HL-60 (cell line): ENCODE results near the gene COX6A2.

Experiments
- DNase-seq, 2 experiments: peaks; one replicate each; pipeline ENCODE4 v3.0.0-alpha.2; 2010 to 2020; ENCODE audit warnings: low read depth in 1 of 2, low spot score in 1 of 2
- H3K27ac ChIP-seq: fragments of 250-450 bp; sonication (Bioruptor Pico); replicated peaks from 2 replicates; pipeline ENCODE4 v1.5.1; 2020; ENCODE audit warnings: mild to moderate bottlenecking, moderate library complexity
- H3K27me3 ChIP-seq: fragments of 250-450 bp; sonication (Bioruptor Pico); 2 replicates; pipeline ENCODE4 v1.5.1; 2021; ENCODE audit warnings: mild to moderate bottlenecking, moderate library complexity; ENCODE audit not compliant: insufficient read depth, poor library complexity, severe bottlenecking
- H3K4me3 ChIP-seq: replicated peaks from 2 replicates; pipeline ENCODE4 v1.5.1; 2011; ENCODE audit warnings: mild to moderate bottlenecking, control low read depth, low read length; ENCODE audit not compliant: insufficient read depth
- GABPA ChIP-seq: IDR thresholded peaks from 2 replicates; pipeline ENCODE4 v1.6.1; 2012; ENCODE audit warnings: low read depth
- POLR2AphosphoS5 ChIP-seq: IDR thresholded peaks from 2 replicates; pipeline ENCODE4 v1.6.1; 2012; ENCODE audit warnings: low read depth
- SPI1 ChIP-seq: IDR thresholded peaks from 2 replicates; pipeline ENCODE4 v1.6.1; 2012; ENCODE audit warnings: low read depth, mild to moderate bottlenecking, borderline replicate concordance
- long read RNA-seq: library from polyadenylated mRNA; unstranded; transcript quantifications from one replicate; pipeline ENCODE4 v2.0.0, GENCODE V29; 2020
- TF ChIP-seq, protein P1 (sequence below): IDR thresholded peaks from one replicate; pipeline ENCODE4 v1.5.1; 2011; ENCODE audit warnings: low read length, control low read depth, inconsistent platforms; ENCODE audit not compliant: insufficient read depth
- TF ChIP-seq, protein P2 (sequence below): IDR thresholded peaks from 2 replicates; pipeline ENCODE4 v1.6.1; 2012; ENCODE audit warnings: low read depth; ENCODE audit not compliant: insufficient replicate concordance

Gene COX6A2
- long read RNA-seq: 0 reads

DNA sequence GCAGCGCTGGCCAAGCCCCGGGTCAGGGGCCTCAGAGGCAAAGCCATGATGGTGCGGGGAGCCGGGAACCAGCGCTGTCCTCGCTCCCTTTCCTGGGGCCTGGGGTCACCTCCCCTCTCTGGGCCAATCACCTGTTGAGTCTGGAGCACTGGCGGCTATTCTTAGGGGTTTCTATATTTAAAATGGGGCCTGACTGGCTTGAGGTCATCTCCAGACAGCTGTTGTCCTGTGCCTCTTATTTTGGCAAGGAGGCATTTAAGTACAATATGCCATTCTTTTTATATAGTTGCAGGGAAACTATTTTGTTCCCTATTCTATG lies at the start of gene COX6A2:
TSS of gene COX6A2 (minus strand) at position 82 of the 319 bp plus-strand sequence. CDS start at position 47, 35 bp downstream.
- Histone ChIP-seq H3K27ac (no peak within 1 kb of the TSS), H3K4me3 (no peak within 1 kb of the TSS), H3K27me3 (no peaks in the 10 kb centered on the region)
- no peak for DNase-seq
- TF ChIP-seq GABPA (no peak), POLR2AphosphoS5 (no peak), SPI1 (no peak)
- TF ChIP-seq, protein P1, sequence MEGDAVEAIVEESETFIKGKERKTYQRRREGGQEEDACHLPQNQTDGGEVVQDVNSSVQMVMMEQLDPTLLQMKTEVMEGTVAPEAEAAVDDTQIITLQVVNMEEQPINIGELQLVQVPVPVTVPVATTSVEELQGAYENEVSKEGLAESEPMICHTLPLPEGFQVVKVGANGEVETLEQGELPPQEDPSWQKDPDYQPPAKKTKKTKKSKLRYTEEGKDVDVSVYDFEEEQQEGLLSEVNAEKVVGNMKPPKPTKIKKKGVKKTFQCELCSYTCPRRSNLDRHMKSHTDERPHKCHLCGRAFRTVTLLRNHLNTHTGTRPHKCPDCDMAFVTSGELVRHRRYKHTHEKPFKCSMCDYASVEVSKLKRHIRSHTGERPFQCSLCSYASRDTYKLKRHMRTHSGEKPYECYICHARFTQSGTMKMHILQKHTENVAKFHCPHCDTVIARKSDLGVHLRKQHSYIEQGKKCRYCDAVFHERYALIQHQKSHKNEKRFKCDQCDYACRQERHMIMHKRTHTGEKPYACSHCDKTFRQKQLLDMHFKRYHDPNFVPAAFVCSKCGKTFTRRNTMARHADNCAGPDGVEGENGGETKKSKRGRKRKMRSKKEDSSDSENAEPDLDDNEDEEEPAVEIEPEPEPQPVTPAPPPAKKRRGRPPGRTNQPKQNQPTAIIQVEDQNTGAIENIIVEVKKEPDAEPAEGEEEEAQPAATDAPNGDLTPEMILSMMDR: no peak
- TF ChIP-seq, protein P2, sequence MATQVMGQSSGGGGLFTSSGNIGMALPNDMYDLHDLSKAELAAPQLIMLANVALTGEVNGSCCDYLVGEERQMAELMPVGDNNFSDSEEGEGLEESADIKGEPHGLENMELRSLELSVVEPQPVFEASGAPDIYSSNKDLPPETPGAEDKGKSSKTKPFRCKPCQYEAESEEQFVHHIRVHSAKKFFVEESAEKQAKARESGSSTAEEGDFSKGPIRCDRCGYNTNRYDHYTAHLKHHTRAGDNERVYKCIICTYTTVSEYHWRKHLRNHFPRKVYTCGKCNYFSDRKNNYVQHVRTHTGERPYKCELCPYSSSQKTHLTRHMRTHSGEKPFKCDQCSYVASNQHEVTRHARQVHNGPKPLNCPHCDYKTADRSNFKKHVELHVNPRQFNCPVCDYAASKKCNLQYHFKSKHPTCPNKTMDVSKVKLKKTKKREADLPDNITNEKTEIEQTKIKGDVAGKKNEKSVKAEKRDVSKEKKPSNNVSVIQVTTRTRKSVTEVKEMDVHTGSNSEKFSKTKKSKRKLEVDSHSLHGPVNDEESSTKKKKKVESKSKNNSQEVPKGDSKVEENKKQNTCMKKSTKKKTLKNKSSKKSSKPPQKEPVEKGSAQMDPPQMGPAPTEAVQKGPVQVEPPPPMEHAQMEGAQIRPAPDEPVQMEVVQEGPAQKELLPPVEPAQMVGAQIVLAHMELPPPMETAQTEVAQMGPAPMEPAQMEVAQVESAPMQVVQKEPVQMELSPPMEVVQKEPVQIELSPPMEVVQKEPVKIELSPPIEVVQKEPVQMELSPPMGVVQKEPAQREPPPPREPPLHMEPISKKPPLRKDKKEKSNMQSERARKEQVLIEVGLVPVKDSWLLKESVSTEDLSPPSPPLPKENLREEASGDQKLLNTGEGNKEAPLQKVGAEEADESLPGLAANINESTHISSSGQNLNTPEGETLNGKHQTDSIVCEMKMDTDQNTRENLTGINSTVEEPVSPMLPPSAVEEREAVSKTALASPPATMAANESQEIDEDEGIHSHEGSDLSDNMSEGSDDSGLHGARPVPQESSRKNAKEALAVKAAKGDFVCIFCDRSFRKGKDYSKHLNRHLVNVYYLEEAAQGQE: no peak

DNA sequence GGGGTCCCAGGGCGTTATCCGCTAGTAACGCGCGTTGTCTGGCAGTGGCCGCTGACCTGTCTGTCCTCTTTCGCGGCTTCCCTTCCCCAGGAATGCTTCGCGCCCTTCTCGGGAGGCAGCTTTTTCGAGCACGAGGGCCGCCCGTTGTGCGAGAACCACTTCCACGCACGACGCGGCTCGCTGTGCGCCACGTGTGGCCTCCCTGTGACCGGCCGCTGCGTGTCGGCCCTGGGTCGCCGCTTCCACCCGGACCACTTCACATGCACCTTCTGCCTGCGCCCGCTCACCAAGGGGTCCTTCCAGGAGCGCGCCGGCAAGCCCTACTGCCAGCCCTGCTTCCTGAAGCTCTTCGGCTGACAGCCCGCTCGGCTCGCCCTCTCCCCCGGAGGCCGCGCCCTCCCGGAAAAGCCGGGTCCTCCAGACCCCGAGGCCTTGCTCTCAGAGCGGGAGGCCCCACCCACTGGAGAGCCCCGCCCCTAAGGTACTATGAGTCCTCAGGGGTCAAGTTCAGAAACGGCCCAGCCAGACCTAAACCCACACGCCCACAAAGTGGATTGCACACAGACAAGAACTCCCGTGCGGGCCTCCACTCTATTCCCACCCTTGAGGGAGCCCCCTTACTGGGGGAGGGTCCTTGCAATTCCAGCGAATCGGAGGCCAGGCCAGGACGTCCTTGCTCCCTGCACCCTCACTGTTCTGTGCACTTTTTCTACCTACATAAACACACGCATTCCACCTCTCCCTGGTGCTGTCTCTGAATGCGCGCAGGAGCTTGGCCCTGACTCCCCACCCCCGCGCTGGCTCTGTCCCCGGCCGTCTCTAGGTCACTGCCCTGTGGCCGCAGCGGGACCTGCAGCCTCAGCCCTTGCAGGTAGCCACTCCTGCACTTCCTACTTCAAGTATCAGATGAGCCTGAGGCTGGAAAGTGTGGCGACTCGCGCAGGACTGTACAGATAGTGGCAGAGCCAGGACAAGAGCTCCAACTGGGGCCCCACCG lies 49.4 kb upstream of the COX6A2 start:
- Histone ChIP-seq H3K27me3 (peaks cover 22% of the 10 kb centered on the region), H3K4me3 (peak overlapping the region; percentile 45), H3K27ac (no peak overlapping the region)
- TF ChIP-seq, protein P1: no peak
- TF ChIP-seq SPI1: no peak
- no peak for TF ChIP-seq GABPA
- TF ChIP-seq, protein P2: no peak
- TF ChIP-seq POLR2AphosphoS5: no peak
- DNase-seq: no peak

DNA sequence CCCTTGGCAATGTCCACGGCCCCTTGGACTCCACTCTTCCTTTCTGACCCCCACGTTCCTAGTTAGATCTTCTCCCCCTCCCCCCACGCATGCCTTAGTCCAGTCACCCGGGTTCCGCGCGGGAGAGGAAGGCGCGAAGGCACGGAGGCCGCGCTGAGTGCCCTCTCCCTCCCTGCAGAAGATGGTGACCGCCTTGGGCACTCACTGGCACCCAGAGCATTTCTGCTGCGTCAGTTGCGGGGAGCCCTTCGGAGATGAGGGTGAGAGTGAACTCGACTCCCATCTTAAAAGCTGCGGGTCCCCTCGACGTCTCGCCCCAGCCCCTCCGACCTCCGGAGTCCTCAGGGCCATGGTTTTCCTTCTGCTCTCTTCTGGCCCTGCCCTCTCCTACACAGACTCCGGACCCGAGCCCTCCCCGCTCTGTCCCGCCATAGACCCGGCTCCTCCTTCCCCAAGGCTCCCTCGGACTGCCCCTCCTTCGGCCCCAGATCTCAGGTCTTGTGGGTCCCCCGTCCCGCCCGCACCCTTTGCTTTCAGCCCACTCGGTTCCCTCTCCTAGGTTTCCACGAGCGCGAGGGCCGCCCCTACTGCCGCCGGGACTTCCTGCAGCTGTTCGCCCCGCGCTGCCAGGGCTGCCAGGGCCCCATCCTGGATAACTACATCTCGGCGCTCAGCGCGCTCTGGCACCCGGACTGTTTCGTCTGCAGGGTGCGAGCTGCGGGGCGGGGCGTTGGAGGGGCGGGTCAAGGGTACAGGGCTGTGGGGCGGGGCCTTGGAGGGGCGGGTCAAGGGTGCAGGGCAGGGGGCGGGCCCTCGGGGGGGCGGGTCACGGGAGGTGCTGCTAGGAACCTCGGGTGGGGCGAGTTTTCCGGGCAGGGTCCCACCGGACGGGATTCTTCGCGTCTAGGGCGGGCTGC lies 48.4 kb upstream of the COX6A2 start:
- Histone ChIP-seq H3K27ac (no peak overlapping the region), H3K4me3 (peak overlapping the region; percentile 45), H3K27me3 (peaks cover 27% of the 10 kb centered on the region)
- TF ChIP-seq SPI1 (no peak), POLR2AphosphoS5 (no peak), GABPA (no peak)
- TF ChIP-seq, protein P2: no peak
- TF ChIP-seq, protein P1: no peak
- DNase-seq: peak; percentile 55 to 74
